ENCODE data around the gene CACHD1. TPM values are rescaled to one million over a fixed set of nuclear protein-coding genes. Genes with fewer than 3 reads are reported as not detected.
A peak's percentile ranks its signal among the peaks of the same experiment; 100 is the strongest.

Gene CACHD1
- polyA plus RNA-seq, 1 of the 3 experiments (the other 2 are of a cell fraction): 2.2 TPM

DNA sequence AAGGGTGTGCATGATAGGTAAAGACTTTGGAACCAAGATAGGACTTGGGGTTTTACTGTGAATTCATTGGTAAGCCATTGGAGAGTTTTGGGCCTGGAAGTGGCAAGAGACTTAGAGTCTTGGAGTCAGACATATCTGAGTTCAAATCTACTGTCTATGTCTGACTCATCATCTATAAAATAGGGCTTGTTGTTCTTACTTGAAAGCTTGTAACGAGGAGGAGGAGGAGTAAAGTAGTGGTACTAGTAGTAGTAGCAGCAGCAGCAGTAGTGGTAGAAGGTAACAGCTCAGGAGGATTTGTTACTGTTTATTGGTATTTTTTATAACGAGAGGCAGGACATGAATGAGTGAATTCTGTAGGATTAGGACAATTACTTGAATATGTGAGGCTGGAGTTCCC is 62.7 kb downstream of the CACHD1 start:
- no peaks in the 10 kb centered on the region for H3K9me2 ChIP-seq
- DNase-seq: no peak
- no peaks in the 10 kb centered on the region for H3K27me3 ChIP-seq (ENCODE audit: insufficient read depth)
- H4K20me1 ChIP-seq (ENCODE audit: insufficient read depth): no peaks in the 10 kb centered on the region
- peaks cover 9 to 15% of the 10 kb centered on the region in 2 experiments; a peak in 3 of 4 replicates for H3K4me1 ChIP-seq (ENCODE audit: control insufficient read depth in 1 of 2, insufficient read depth in 2 of 2, low read depth in 1 of 2, low read length in 1 of 2)
- peaks cover 11% of the 10 kb centered on the region for H3F3A ChIP-seq (replicated peaks; ENCODE audit: insufficient read depth)
- ChIA-PET CTCF (interaction anchor here (0.9 to 1.0 kb wide), 3 partner anchors 13 to 144 kb away, joined by 3 read pairs; no protein-coding TSS in a partner anchor), POLR2A (no interaction called here)
- no peak overlapping the region for H3K4me3 ChIP-seq (ENCODE audit: low read depth in 2 of 2, low read length in 1 of 2)
- H3K79me2 ChIP-seq (ENCODE audit: insufficient read depth): 0 out of 2 replicates have a peak, but pooled peaks cover 9% of the 10 kb centered on the region
- peak overlapping the region in 1 of 2 experiments; percentile 9; a peak in 1 of 4 replicates for H3K27ac ChIP-seq (ENCODE audit: low read depth in 2 of 2, low read length in 1 of 2)
- H3K9me3 ChIP-seq: no peaks in the 10 kb centered on the region
- no peaks in the 10 kb centered on the region for H3K36me3 ChIP-seq (replicated peaks in 1 of 2; ENCODE audit: control insufficient read depth in 1 of 2, insufficient read depth in 2 of 2, low read length in 1 of 2)
- no peak overlapping the region for H2AFZ ChIP-seq (ENCODE audit: low read depth)
- H3K9ac ChIP-seq: no peak overlapping the region
- no peak overlapping the region for H3K4me2 ChIP-seq
- TF ChIP-seq FOSL2 (IDR thresholded peaks at IDR 0.05; ENCODE audit: borderline replicate concordance, low read depth): peak; percentile 40
- TF ChIP-seq NFIC (IDR thresholded peaks at IDR 0.05; ENCODE audit: borderline replicate concordance): no peak
- WGBS (ENCODE audit: low lambda C conversion rate): 75% methylated on average over 2 of the region's 2 CpGs

DNA sequence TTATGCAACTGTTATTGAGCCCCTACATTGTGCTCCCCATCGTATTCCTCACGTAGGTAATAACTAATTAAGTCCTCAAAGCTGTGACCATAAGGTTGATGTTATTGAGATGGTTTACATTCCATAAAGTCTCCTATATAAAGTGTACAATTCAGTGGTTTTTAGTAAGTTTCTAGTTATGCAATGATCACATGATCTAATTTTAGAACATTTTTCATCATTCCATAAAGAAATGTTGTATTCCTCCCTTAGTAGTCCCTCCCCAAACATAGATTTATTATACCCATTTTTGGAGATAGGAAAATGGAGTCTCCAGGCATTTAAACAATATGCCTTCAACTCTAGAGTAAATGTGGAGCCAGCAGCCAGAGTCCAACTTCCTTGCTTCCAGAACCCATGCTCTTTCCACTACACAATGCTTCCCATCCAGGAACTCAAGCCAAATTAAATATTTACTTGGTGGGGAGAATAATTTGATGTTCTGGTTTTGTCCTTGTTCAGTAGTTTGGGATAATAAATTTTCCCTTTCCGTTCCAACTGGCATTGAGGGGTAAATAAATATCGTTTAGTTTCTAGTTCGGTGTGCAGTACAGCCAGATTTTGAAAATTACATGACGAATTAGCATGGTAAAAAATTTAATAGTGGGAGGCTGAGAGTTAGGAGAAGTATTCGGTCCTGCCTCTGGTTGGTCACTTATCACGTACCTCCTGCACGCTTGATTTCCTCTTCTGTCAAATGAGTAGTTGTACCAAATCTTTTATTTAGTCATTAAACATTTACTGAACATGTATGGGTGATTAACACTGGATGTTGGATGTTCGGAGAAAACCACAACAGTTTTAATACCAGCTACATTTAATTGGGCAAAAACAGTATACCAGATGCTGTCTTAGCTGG is 66.3 kb downstream of the CACHD1 start:
- H3K9me3 ChIP-seq: no peaks in the 10 kb centered on the region
- H3K79me2 ChIP-seq (ENCODE audit: insufficient read depth): 0 out of 2 replicates have a peak, but pooled peaks cover 9% of the 10 kb centered on the region
- 86% methylated on average over 10 of the region's 10 CpGs for WGBS (ENCODE audit: low lambda C conversion rate)
- DNase-seq: no peak
- H3K4me3 ChIP-seq (ENCODE audit: low read depth in 2 of 2, low read length in 1 of 2): no peak overlapping the region
- H3K4me2 ChIP-seq: no peak overlapping the region
- ChIA-PET POLR2A (no interaction called here), CTCF (interaction anchor here (0.7 kb wide), 1 partner anchor 33 kb away, joined by 3 read pairs; no protein-coding TSS in a partner anchor)
- H3K27ac ChIP-seq (ENCODE audit: low read depth in 2 of 2, low read length in 1 of 2): no peak overlapping the region; a peak in 1 of 4 replicates
- H3K9ac ChIP-seq: no peak overlapping the region
- no peaks in the 10 kb centered on the region for H3K27me3 ChIP-seq (ENCODE audit: insufficient read depth)
- no peaks in the 10 kb centered on the region for H3K9me2 ChIP-seq
- no peaks in the 10 kb centered on the region for H4K20me1 ChIP-seq (ENCODE audit: insufficient read depth)
- peaks cover 6% of the 10 kb centered on the region for H3F3A ChIP-seq (replicated peaks; ENCODE audit: insufficient read depth)
- H3K36me3 ChIP-seq (replicated peaks in 1 of 2; ENCODE audit: control insufficient read depth in 1 of 2, insufficient read depth in 2 of 2, low read length in 1 of 2): no peaks in the 10 kb centered on the region
- no peak overlapping the region for H2AFZ ChIP-seq (ENCODE audit: low read depth)
- H3K4me1 ChIP-seq (ENCODE audit: control insufficient read depth in 1 of 2, insufficient read depth in 2 of 2, low read depth in 1 of 2, low read length in 1 of 2): peaks cover 36 to 46% of the 10 kb centered on the region in 2 experiments; a peak in 3 of 4 replicates
- TF ChIP-seq GATA2 (CRISPR knock-in tag; IDR thresholded peaks at IDR 0.05) (no peak), TEAD4 (IDR thresholded peaks at IDR 0.05; ENCODE audit: borderline replicate concordance, insufficient read depth) (no peak), RFX5 (IDR thresholded peaks at IDR 0.05; ENCODE audit: low read length) (no peak), POLR2AphosphoS5 (IDR thresholded peaks at IDR 0.05; ENCODE audit: low read depth, low read length) (no peak), TCF12 (IDR thresholded peaks at IDR 0.05) (no peak), JUND (IDR thresholded peaks at IDR 0.05) (no peak), YY1 (IDR thresholded peaks at IDR 0.05; ENCODE audit: low read depth) (no peak), GABPA (IDR thresholded peaks at IDR 0.05; ENCODE audit: low read depth) (no peak), FOXJ3 (CRISPR knock-in tag; IDR thresholded peaks at IDR 0.05) (no peak)
- TF ChIP-seq, protein P1, sequence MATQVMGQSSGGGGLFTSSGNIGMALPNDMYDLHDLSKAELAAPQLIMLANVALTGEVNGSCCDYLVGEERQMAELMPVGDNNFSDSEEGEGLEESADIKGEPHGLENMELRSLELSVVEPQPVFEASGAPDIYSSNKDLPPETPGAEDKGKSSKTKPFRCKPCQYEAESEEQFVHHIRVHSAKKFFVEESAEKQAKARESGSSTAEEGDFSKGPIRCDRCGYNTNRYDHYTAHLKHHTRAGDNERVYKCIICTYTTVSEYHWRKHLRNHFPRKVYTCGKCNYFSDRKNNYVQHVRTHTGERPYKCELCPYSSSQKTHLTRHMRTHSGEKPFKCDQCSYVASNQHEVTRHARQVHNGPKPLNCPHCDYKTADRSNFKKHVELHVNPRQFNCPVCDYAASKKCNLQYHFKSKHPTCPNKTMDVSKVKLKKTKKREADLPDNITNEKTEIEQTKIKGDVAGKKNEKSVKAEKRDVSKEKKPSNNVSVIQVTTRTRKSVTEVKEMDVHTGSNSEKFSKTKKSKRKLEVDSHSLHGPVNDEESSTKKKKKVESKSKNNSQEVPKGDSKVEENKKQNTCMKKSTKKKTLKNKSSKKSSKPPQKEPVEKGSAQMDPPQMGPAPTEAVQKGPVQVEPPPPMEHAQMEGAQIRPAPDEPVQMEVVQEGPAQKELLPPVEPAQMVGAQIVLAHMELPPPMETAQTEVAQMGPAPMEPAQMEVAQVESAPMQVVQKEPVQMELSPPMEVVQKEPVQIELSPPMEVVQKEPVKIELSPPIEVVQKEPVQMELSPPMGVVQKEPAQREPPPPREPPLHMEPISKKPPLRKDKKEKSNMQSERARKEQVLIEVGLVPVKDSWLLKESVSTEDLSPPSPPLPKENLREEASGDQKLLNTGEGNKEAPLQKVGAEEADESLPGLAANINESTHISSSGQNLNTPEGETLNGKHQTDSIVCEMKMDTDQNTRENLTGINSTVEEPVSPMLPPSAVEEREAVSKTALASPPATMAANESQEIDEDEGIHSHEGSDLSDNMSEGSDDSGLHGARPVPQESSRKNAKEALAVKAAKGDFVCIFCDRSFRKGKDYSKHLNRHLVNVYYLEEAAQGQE (IDR thresholded peaks at IDR 0.05; ENCODE audit: low read depth, low read length): no peak
- TF ChIP-seq, protein P2, sequence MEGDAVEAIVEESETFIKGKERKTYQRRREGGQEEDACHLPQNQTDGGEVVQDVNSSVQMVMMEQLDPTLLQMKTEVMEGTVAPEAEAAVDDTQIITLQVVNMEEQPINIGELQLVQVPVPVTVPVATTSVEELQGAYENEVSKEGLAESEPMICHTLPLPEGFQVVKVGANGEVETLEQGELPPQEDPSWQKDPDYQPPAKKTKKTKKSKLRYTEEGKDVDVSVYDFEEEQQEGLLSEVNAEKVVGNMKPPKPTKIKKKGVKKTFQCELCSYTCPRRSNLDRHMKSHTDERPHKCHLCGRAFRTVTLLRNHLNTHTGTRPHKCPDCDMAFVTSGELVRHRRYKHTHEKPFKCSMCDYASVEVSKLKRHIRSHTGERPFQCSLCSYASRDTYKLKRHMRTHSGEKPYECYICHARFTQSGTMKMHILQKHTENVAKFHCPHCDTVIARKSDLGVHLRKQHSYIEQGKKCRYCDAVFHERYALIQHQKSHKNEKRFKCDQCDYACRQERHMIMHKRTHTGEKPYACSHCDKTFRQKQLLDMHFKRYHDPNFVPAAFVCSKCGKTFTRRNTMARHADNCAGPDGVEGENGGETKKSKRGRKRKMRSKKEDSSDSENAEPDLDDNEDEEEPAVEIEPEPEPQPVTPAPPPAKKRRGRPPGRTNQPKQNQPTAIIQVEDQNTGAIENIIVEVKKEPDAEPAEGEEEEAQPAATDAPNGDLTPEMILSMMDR (IDR thresholded peaks at IDR 0.05): no peak
- TF ChIP-seq, protein P3, sequence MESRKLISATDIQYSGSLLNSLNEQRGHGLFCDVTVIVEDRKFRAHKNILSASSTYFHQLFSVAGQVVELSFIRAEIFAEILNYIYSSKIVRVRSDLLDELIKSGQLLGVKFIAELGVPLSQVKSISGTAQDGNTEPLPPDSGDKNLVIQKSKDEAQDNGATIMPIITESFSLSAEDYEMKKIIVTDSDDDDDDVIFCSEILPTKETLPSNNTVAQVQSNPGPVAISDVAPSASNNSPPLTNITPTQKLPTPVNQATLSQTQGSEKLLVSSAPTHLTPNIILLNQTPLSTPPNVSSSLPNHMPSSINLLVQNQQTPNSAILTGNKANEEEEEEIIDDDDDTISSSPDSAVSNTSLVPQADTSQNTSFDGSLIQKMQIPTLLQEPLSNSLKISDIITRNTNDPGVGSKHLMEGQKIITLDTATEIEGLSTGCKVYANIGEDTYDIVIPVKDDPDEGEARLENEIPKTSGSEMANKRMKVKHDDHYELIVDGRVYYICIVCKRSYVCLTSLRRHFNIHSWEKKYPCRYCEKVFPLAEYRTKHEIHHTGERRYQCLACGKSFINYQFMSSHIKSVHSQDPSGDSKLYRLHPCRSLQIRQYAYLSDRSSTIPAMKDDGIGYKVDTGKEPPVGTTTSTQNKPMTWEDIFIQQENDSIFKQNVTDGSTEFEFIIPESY (IDR thresholded peaks at IDR 0.05; ENCODE audit: borderline replicate concordance, low read depth): no peak
- TF ChIP-seq, protein P4, sequence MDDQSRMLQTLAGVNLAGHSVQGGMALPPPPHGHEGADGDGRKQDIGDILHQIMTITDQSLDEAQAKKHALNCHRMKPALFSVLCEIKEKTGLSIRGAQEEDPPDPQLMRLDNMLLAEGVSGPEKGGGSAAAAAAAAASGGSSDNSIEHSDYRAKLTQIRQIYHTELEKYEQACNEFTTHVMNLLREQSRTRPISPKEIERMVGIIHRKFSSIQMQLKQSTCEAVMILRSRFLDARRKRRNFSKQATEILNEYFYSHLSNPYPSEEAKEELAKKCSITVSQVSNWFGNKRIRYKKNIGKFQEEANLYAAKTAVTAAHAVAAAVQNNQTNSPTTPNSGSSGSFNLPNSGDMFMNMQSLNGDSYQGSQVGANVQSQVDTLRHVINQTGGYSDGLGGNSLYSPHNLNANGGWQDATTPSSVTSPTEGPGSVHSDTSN (IDR thresholded peaks at IDR 0.05): no peak
- TF ChIP-seq, protein P5, sequence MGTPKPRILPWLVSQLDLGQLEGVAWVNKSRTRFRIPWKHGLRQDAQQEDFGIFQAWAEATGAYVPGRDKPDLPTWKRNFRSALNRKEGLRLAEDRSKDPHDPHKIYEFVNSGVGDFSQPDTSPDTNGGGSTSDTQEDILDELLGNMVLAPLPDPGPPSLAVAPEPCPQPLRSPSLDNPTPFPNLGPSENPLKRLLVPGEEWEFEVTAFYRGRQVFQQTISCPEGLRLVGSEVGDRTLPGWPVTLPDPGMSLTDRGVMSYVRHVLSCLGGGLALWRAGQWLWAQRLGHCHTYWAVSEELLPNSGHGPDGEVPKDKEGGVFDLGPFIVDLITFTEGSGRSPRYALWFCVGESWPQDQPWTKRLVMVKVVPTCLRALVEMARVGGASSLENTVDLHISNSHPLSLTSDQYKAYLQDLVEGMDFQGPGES (IDR thresholded peaks at IDR 0.05; ENCODE audit: low read depth, low read length): no peak
